Measurements from ENCODE around the gene MAPK8. TPM values are rescaled to one million over a fixed set of nuclear protein-coding genes. Genes with fewer than 3 reads are reported as not detected.

MAPK8 gene
- total RNA-seq, 2 donors from 2014 or later, result 39.3 to 74.4 TPM

DNA sequence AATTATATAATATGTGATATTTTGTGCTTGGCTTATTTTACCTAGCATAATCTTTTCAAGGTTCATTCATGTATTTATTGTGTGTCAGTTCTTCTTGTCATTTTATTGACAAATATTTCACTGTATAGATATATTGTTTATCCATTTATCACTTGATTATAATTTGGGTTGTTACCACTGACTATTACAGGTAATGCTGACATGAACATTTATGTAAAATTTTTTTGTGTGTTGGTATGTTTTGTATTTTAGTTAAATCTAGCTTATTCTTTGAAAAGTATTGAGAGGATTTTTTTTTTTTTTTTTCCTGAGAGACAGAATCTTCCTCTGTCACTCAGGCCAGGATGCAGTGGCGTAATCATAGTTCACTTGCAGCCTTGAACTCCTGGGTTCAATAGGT, 107.7 kb downstream of the MAPK8 start:
- H3K27me3 ChIP-seq (replicated peaks; ENCODE audit: insufficient read depth), result no peaks in the 10 kb centered on the region
- H3K27ac ChIP-seq, result no peak overlapping the region
- H3K36me3 ChIP-seq, result peaks cover 0 to 3% of the 10 kb centered on the region in 2 donors
- no peak for DNase-seq (ENCODE audit: low spot score)
- intact Hi-C loops (cut with DNase I), result no loop called here
- H3K4me3 ChIP-seq, result no peak overlapping the region
- H3K9me3 ChIP-seq, result no peaks in the 10 kb centered on the region
- H3K4me1 ChIP-seq (replicated peaks), result no peaks in the 10 kb centered on the region
- WGBS, result 94% methylated on average over 1 of the region's 1 CpG
- TF ChIP-seq, protein P1, sequence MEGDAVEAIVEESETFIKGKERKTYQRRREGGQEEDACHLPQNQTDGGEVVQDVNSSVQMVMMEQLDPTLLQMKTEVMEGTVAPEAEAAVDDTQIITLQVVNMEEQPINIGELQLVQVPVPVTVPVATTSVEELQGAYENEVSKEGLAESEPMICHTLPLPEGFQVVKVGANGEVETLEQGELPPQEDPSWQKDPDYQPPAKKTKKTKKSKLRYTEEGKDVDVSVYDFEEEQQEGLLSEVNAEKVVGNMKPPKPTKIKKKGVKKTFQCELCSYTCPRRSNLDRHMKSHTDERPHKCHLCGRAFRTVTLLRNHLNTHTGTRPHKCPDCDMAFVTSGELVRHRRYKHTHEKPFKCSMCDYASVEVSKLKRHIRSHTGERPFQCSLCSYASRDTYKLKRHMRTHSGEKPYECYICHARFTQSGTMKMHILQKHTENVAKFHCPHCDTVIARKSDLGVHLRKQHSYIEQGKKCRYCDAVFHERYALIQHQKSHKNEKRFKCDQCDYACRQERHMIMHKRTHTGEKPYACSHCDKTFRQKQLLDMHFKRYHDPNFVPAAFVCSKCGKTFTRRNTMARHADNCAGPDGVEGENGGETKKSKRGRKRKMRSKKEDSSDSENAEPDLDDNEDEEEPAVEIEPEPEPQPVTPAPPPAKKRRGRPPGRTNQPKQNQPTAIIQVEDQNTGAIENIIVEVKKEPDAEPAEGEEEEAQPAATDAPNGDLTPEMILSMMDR (IDR thresholded peaks at IDR 0.05), result no peak
- no peak for TF ChIP-seq POLR2A (IDR thresholded peaks at IDR 0.05)

DNA sequence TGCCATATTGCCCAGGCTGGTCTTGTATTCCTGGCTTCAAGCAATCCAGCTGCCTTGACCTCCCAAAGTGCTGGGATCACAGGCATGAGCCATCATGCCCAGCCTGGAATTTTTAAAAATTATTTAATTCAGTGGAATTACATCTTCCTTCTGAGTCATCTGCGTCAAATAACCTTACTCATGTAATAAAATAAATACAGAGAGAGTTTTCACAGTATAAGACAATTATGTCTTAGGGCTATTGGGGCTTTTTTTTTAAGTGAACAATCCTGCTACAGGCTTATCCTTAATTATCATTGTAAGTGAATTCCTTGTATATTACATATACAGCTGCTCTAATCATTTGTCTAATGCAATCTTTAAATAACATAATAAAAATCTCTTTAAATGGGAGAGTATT, 108.3 kb downstream of the MAPK8 start:
- WGBS, result 86% methylated on average over 1 of the region's 1 CpG
- TF ChIP-seq, protein P1 (IDR thresholded peaks at IDR 0.05), result no peak
- TF ChIP-seq POLR2A (IDR thresholded peaks at IDR 0.05) (no peak), POLR2AphosphoS5 (IDR thresholded peaks at IDR 0.05) (no peak)
- intact Hi-C loops (cut with DNase I), result no loop called here
- Histone ChIP-seq H3K27ac (no peak overlapping the region), H3K27me3 (replicated peaks; ENCODE audit: insufficient read depth) (no peaks in the 10 kb centered on the region), H3K36me3 (peaks cover 0 to 3% of the 10 kb centered on the region in 2 donors), H3K4me3 (no peak overlapping the region), H3K4me1 (replicated peaks) (no peaks in the 10 kb centered on the region), H3K9me3 (no peaks in the 10 kb centered on the region)
- DNase-seq (ENCODE audit: low spot score), result no peak

DNA sequence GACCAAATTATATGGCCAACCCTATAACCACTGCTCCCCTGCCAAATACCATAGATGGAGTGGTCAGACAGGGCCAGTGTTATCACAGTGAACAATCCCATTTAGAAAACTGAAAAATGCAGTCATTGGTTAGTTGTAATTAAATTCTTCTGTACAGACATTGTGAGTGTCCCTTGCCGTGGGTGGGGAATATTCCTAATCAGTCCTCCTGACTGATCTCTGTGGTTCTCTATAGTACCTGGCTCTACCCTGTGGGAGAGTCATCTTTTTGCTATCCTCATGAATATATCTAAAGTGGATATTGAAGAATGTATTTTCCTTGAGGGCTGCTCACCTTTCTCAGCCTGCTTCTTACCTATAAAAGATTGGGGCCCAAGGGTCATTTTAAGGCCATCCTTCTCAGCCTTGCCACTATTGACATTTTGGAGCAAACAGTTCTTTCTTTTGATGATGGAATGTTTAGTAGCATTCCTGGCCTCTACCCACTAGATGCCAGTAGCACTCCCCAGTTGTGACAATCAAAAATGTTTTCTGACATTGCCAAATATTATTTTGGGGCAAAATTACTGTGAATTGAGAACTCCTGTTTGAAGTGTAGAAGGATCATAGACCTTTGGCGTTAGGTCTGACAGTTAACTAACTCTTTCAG, 110.2 kb downstream of the MAPK8 start:
- DNase-seq (ENCODE audit: low spot score), result no peak
- H3K4me1 ChIP-seq (replicated peaks), result no peaks in the 10 kb centered on the region
- TF ChIP-seq POLR2A (IDR thresholded peaks at IDR 0.05), result no peak
- TF ChIP-seq, protein P1 (IDR thresholded peaks at IDR 0.05), result no peak
- TF ChIP-seq POLR2AphosphoS5 (IDR thresholded peaks at IDR 0.05), result no peak
- no peaks in the 10 kb centered on the region for H3K27me3 ChIP-seq (replicated peaks; ENCODE audit: insufficient read depth)
- no peaks in the 10 kb centered on the region for H3K9me3 ChIP-seq
- no peak overlapping the region for H3K27ac ChIP-seq
- no peak overlapping the region for H3K4me3 ChIP-seq
- no peaks in the 10 kb centered on the region for H3K36me3 ChIP-seq
- WGBS, result 60% methylated on average over 2 of the region's 2 CpGs
- intact Hi-C loops (cut with DNase I), result no loop called here

DNA sequence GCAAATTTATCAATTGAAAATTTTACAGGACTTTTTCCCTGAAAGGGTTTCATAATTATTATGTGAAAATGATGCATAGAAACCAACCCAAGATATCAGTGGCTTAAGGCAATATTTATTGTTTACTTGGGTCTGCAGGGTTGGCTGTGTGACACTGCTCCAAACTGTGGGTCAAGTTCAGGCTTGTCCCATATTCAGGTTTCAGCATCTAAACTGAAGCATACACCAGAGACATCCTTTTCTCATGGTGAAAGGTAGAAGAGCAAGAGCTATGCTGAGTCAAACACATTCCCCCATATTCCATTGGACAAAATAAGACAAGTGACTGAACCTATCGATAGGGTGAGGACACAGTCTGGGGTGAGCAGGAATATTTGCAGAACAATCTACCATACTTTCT, 110.9 kb downstream of the MAPK8 start:
- Histone ChIP-seq H3K27ac (no peak overlapping the region), H3K4me1 (replicated peaks) (no peaks in the 10 kb centered on the region), H3K9me3 (no peaks in the 10 kb centered on the region), H3K27me3 (replicated peaks; ENCODE audit: insufficient read depth) (no peaks in the 10 kb centered on the region), H3K4me3 (no peak overlapping the region), H3K36me3 (no peaks in the 10 kb centered on the region)
- WGBS, result 45% methylated on average over 1 of the region's 1 CpG
- DNase-seq (ENCODE audit: low spot score), result no peak
- intact Hi-C loops (cut with DNase I), result no loop called here
- TF ChIP-seq POLR2AphosphoS5 (IDR thresholded peaks at IDR 0.05) (no peak), POLR2A (IDR thresholded peaks at IDR 0.05) (no peak)
- TF ChIP-seq, protein P1 (IDR thresholded peaks at IDR 0.05), result no peak

DNA sequence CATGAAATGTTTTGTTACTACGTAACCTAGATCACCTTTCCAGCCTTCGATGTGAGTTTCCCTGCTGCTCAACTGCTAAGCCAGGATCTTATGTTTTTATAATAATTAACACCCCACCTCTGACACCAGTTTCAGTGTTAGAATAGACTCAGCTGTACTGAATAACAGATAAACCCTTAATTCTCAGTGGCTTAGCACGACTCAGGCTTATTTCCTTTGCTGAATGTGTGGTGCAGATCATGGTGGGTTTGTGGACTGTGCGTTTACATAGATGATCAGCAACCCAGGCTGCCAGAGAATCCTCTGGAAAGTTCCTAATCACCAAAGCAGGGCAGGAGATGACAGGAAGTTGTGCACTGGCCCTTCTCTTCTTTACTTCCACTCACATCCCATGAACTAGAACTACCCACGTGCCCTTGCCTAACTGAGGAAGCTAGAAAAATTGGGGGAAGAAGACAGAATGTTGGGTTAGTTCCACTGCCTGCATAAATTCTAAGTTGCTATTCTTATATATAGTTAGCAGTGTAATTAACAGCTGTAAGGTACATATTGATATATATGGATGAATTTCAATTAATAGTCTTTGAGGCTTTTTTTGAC, 111.8 kb downstream of the MAPK8 start:
- WGBS, result 88% methylated on average over 5 of the region's 5 CpGs
- intact Hi-C loops (cut with DNase I), result no loop called here
- TF ChIP-seq POLR2AphosphoS5 (IDR thresholded peaks at IDR 0.05), result no peak
- no peaks in the 10 kb centered on the region for H3K36me3 ChIP-seq
- H3K4me1 ChIP-seq (replicated peaks), result no peaks in the 10 kb centered on the region
- no peaks in the 10 kb centered on the region for H3K9me3 ChIP-seq
- no peaks in the 10 kb centered on the region for H3K27me3 ChIP-seq (replicated peaks; ENCODE audit: insufficient read depth)
- DNase-seq (ENCODE audit: low spot score), result no peak
- H3K4me3 ChIP-seq, result no peak overlapping the region
- no peak overlapping the region for H3K27ac ChIP-seq
